Measurements from ENCODE around the gene SHQ1. TPM values are rescaled to one million over a fixed set of nuclear protein-coding genes. Genes with fewer than 3 reads are reported as not detected.

SHQ1 gene
- total RNA-seq, 1 experiment from 2014 or later = 22.3 TPM

- no peak overlapping the region; the same call in 1 of the 2 replicates for H3K9ac ChIP-seq (ENCODE audit: low read length)
- H3K9me2 ChIP-seq (replicated peaks; ENCODE audit: insufficient read depth, low read length) = no peaks in the 10 kb centered on the region
- no peaks in the 10 kb centered on the region for H3K9me3 ChIP-seq (ENCODE audit: low read length)
- peak overlapping the region; percentile 42 for H3K27ac ChIP-seq (ENCODE audit: low read length)
- H3K4me2 ChIP-seq (ENCODE audit: low read depth, low read length, poor library complexity, severe bottlenecking) = no peak overlapping the region
- no peak overlapping the region for H2AFZ ChIP-seq (ENCODE audit: low read length)
- peaks cover 22% of the 10 kb centered on the region for H3K79me2 ChIP-seq (ENCODE audit: low read length)
- H4K20me1 ChIP-seq (ENCODE audit: insufficient read depth, low read depth, low read length) = no peaks in the 10 kb centered on the region
- no peak overlapping the region for H3K4me3 ChIP-seq (ENCODE audit: low read length)
- peaks cover 54% of the 10 kb centered on the region for H3K4me1 ChIP-seq (ENCODE audit: low read length)
- no peak for DNase-seq
- H3K27me3 ChIP-seq (ENCODE audit: low read length) = no peaks in the 10 kb centered on the region
- no peaks in the 10 kb centered on the region; the same call in 1 of the 2 replicates for H3K36me3 ChIP-seq (ENCODE audit: insufficient read depth, low read length)
Observed at GRCh38 chr3:72816862-72817355, 31.3 kb downstream of the SHQ1 start.

GRCh38 chr3:72814308-72814707 lies 33.9 kb downstream of the SHQ1 start:
- Histone ChIP-seq H3K27ac (ENCODE audit: low read length) (no peak overlapping the region), H2AFZ (ENCODE audit: low read length) (no peak overlapping the region), H3K27me3 (ENCODE audit: low read length) (no peaks in the 10 kb centered on the region), H3K9me2 (replicated peaks; ENCODE audit: insufficient read depth, low read length) (no peaks in the 10 kb centered on the region), H4K20me1 (ENCODE audit: insufficient read depth, low read depth, low read length) (no peaks in the 10 kb centered on the region), H3K4me2 (ENCODE audit: low read depth, low read length, poor library complexity, severe bottlenecking) (no peak overlapping the region), H3K4me1 (ENCODE audit: low read length) (peaks cover 28% of the 10 kb centered on the region), H3K9me3 (ENCODE audit: low read length) (no peaks in the 10 kb centered on the region), H3K36me3 (ENCODE audit: insufficient read depth, low read length) (no peaks in the 10 kb centered on the region; the same call in 1 of the 2 replicates), H3K9ac (ENCODE audit: low read length) (no peak overlapping the region), H3K79me2 (ENCODE audit: low read length) (peaks cover 7% of the 10 kb centered on the region), H3K4me3 (ENCODE audit: low read length) (no peak overlapping the region)
- DNase-seq = no peak

GRCh38 chr3:72812201-72812600 lies 36.0 kb downstream of the SHQ1 start:
- Histone ChIP-seq H3K36me3 (ENCODE audit: insufficient read depth, low read length) (peaks cover 6% of the 10 kb centered on the region; the same call in 1 of the 2 replicates), H4K20me1 (ENCODE audit: insufficient read depth, low read depth, low read length) (no peaks in the 10 kb centered on the region), H3K27me3 (ENCODE audit: low read length) (no peaks in the 10 kb centered on the region), H3K4me2 (ENCODE audit: low read depth, low read length, poor library complexity, severe bottlenecking) (no peak overlapping the region), H3K9ac (ENCODE audit: low read length) (no peak overlapping the region), H3K4me1 (ENCODE audit: low read length) (peaks cover 16% of the 10 kb centered on the region), H3K27ac (ENCODE audit: low read length) (no peak overlapping the region), H3K9me3 (ENCODE audit: low read length) (no peaks in the 10 kb centered on the region), H3K9me2 (replicated peaks; ENCODE audit: insufficient read depth, low read length) (no peaks in the 10 kb centered on the region), H3K79me2 (ENCODE audit: low read length) (peaks cover 6% of the 10 kb centered on the region; the same call in 1 of the 2 replicates), H3K4me3 (ENCODE audit: low read length) (no peak overlapping the region), H2AFZ (ENCODE audit: low read length) (no peak overlapping the region)
- no peak for DNase-seq

- H3K9ac ChIP-seq (ENCODE audit: low read length) = no peak overlapping the region
- H3K4me1 ChIP-seq (ENCODE audit: low read length) = peaks cover 10% of the 10 kb centered on the region
- H4K20me1 ChIP-seq (ENCODE audit: insufficient read depth, low read depth, low read length) = no peaks in the 10 kb centered on the region
- H3K79me2 ChIP-seq (ENCODE audit: low read length) = peaks cover under 1% of the 10 kb centered on the region; the same call in 1 of the 2 replicates
- no peak overlapping the region for H3K27ac ChIP-seq (ENCODE audit: low read length)
- H3K9me3 ChIP-seq (ENCODE audit: low read length) = no peaks in the 10 kb centered on the region
- H3K4me3 ChIP-seq (ENCODE audit: low read length) = no peak overlapping the region
- DNase-seq = no peak
- H2AFZ ChIP-seq (ENCODE audit: low read length) = no peak overlapping the region
- H3K36me3 ChIP-seq (ENCODE audit: insufficient read depth, low read length) = peaks cover 6% of the 10 kb centered on the region; the same call in 1 of the 2 replicates
- no peaks in the 10 kb centered on the region for H3K9me2 ChIP-seq (replicated peaks; ENCODE audit: insufficient read depth, low read length)
- H3K27me3 ChIP-seq (ENCODE audit: low read length) = no peaks in the 10 kb centered on the region
- H3K4me2 ChIP-seq (ENCODE audit: low read depth, low read length, poor library complexity, severe bottlenecking) = no peak overlapping the region
Observed at GRCh38 chr3:72811571-72811970, 36.7 kb downstream of the SHQ1 start.

- Histone ChIP-seq H3K36me3 (ENCODE audit: insufficient read depth, low read length) (peaks cover 6% of the 10 kb centered on the region; the same call in 1 of the 2 replicates), H4K20me1 (ENCODE audit: insufficient read depth, low read depth, low read length) (no peaks in the 10 kb centered on the region), H2AFZ (ENCODE audit: low read length) (no peak overlapping the region), H3K9me2 (replicated peaks; ENCODE audit: insufficient read depth, low read length) (no peaks in the 10 kb centered on the region), H3K4me3 (ENCODE audit: low read length) (no peak overlapping the region), H3K27me3 (ENCODE audit: low read length) (no peaks in the 10 kb centered on the region), H3K4me2 (ENCODE audit: low read depth, low read length, poor library complexity, severe bottlenecking) (no peak overlapping the region), H3K27ac (ENCODE audit: low read length) (no peak overlapping the region), H3K9me3 (ENCODE audit: low read length) (no peaks in the 10 kb centered on the region), H3K79me2 (ENCODE audit: low read length) (no peaks in the 10 kb centered on the region), H3K4me1 (ENCODE audit: low read length) (peaks cover 6% of the 10 kb centered on the region), H3K9ac (ENCODE audit: low read length) (no peak overlapping the region)
- no peak for DNase-seq
Observed at GRCh38 chr3:72810659-72811434, 37.4 kb downstream of the SHQ1 start.

- Histone ChIP-seq H3K4me1 (ENCODE audit: low read length) (peaks cover 6% of the 10 kb centered on the region), H3K27me3 (ENCODE audit: low read length) (no peaks in the 10 kb centered on the region), H3K27ac (ENCODE audit: low read length) (no peak overlapping the region), H3K9me2 (replicated peaks; ENCODE audit: insufficient read depth, low read length) (no peaks in the 10 kb centered on the region), H3K4me3 (ENCODE audit: low read length) (no peak overlapping the region), H3K79me2 (ENCODE audit: low read length) (no peaks in the 10 kb centered on the region), H3K36me3 (ENCODE audit: insufficient read depth, low read length) (peaks cover 6% of the 10 kb centered on the region; the same call in 1 of the 2 replicates), H2AFZ (ENCODE audit: low read length) (no peak overlapping the region), H3K4me2 (ENCODE audit: low read depth, low read length, poor library complexity, severe bottlenecking) (no peak overlapping the region), H4K20me1 (ENCODE audit: insufficient read depth, low read depth, low read length) (no peaks in the 10 kb centered on the region), H3K9ac (ENCODE audit: low read length) (no peak overlapping the region), H3K9me3 (ENCODE audit: low read length) (no peaks in the 10 kb centered on the region)
- DNase-seq = no peak
Observed at GRCh38 chr3:72810063-72810462, 38.2 kb downstream of the SHQ1 start.

- Histone ChIP-seq H3K79me2 (ENCODE audit: low read length) (no peaks in the 10 kb centered on the region), H3K27ac (ENCODE audit: low read length) (no peak overlapping the region), H3K9me3 (ENCODE audit: low read length) (no peaks in the 10 kb centered on the region), H3K4me1 (ENCODE audit: low read length) (peaks cover 14% of the 10 kb centered on the region), H3K36me3 (ENCODE audit: insufficient read depth, low read length) (peaks cover 6% of the 10 kb centered on the region; the same call in 1 of the 2 replicates), H3K9ac (ENCODE audit: low read length) (no peak overlapping the region), H3K4me2 (ENCODE audit: low read depth, low read length, poor library complexity, severe bottlenecking) (no peak overlapping the region), H2AFZ (ENCODE audit: low read length) (no peak overlapping the region), H4K20me1 (ENCODE audit: insufficient read depth, low read depth, low read length) (no peaks in the 10 kb centered on the region), H3K9me2 (replicated peaks; ENCODE audit: insufficient read depth, low read length) (no peaks in the 10 kb centered on the region), H3K4me3 (ENCODE audit: low read length) (no peak overlapping the region), H3K27me3 (ENCODE audit: low read length) (no peaks in the 10 kb centered on the region)
- DNase-seq = no peak
Observed at GRCh38 chr3:72804361-72804760, 43.9 kb downstream of the SHQ1 start.

- H3K79me2 ChIP-seq (ENCODE audit: low read length) = no peaks in the 10 kb centered on the region
- no peak for DNase-seq
- no peaks in the 10 kb centered on the region for H3K27me3 ChIP-seq (ENCODE audit: low read length)
- H3K27ac ChIP-seq (ENCODE audit: low read length) = no peak overlapping the region
- H3K9ac ChIP-seq (ENCODE audit: low read length) = no peak overlapping the region
- H3K9me2 ChIP-seq (replicated peaks; ENCODE audit: insufficient read depth, low read length) = no peaks in the 10 kb centered on the region
- H3K36me3 ChIP-seq (ENCODE audit: insufficient read depth, low read length) = peaks cover 2% of the 10 kb centered on the region; the same call in 1 of the 2 replicates
- no peak overlapping the region for H3K4me3 ChIP-seq (ENCODE audit: low read length)
- no peak overlapping the region for H2AFZ ChIP-seq (ENCODE audit: low read length)
- H4K20me1 ChIP-seq (ENCODE audit: insufficient read depth, low read depth, low read length) = no peaks in the 10 kb centered on the region
- H3K4me2 ChIP-seq (ENCODE audit: low read depth, low read length, poor library complexity, severe bottlenecking) = no peak overlapping the region
- no peaks in the 10 kb centered on the region for H3K9me3 ChIP-seq (ENCODE audit: low read length)
- peaks cover 14% of the 10 kb centered on the region for H3K4me1 ChIP-seq (ENCODE audit: low read length)
Observed at GRCh38 chr3:72803573-72803972, 44.7 kb downstream of the SHQ1 start.
